GM12891 (cell line): ENCODE data around the gene GH2.

Experiments used
- POLR2A ChIP-seq: IDR thresholded peaks from 2 replicates; pipeline ENCODE4 v1.6.1; 2011; ENCODE audit warnings: low read depth, low read length, control low read depth
- POLR2AphosphoS5 ChIP-seq: IDR thresholded peaks from 2 replicates; pipeline ENCODE4 v1.6.1; 2011; ENCODE audit warnings: low read depth, low read length, control low read depth
- SPI1 ChIP-seq: IDR thresholded peaks from 2 replicates; pipeline ENCODE4 v1.6.1; 2011; ENCODE audit warnings: low read depth, low read length, control low read depth

GRCh38 chr17:63843910-63844677 is 37.6 kb downstream of the GH2 start:
- TF ChIP-seq SPI1 (no peak), POLR2AphosphoS5 (no peak), POLR2A (no peak)
